ENCODE data around the gene ZMYND8. TPM values are rescaled to one million over a fixed set of nuclear protein-coding genes. Genes with fewer than 3 reads are reported as not detected.

ZMYND8 gene
- total RNA-seq, 1 donor from 2014 or later: 19.2 TPM

- TF ChIP-seq CTCF (IDR thresholded peaks at IDR 0.05; ENCODE audit: insufficient read depth, low read length, poor library complexity, severe bottlenecking): no peak
- DNase-seq (ENCODE audit: low read depth): no peak
- Histone ChIP-seq H3K4me3 (ENCODE audit: low read depth, low read length) (no peak overlapping the region), H3K36me3 (ENCODE audit: control insufficient read depth, insufficient read depth, low read length) (no peaks in the 10 kb centered on the region), H3K27me3 (ENCODE audit: control insufficient read depth, insufficient read depth, low read length) (no peaks in the 10 kb centered on the region)
Measured at GRCh38 chr20:47297746-47298145, 58.8 kb downstream of the ZMYND8 start.

- no peaks in the 10 kb centered on the region for H3K27me3 ChIP-seq (ENCODE audit: control insufficient read depth, insufficient read depth, low read length)
- H3K4me3 ChIP-seq (ENCODE audit: low read depth, low read length): no peak overlapping the region
- DNase-seq (ENCODE audit: low read depth): no peak
- no peaks in the 10 kb centered on the region for H3K36me3 ChIP-seq (ENCODE audit: control insufficient read depth, insufficient read depth, low read length)
- no peak for TF ChIP-seq CTCF (IDR thresholded peaks at IDR 0.05; ENCODE audit: insufficient read depth, low read length, poor library complexity, severe bottlenecking)
Measured at GRCh38 chr20:47296950-47297349, 59.5 kb downstream of the ZMYND8 start.

GRCh38 chr20:47295921-47296426, 60.5 kb downstream of the ZMYND8 start:
- no peaks in the 10 kb centered on the region for H3K36me3 ChIP-seq (ENCODE audit: control insufficient read depth, insufficient read depth, low read length)
- no peak for DNase-seq (ENCODE audit: low read depth)
- no peaks in the 10 kb centered on the region for H3K27me3 ChIP-seq (ENCODE audit: control insufficient read depth, insufficient read depth, low read length)
- no peak for TF ChIP-seq CTCF (IDR thresholded peaks at IDR 0.05; ENCODE audit: insufficient read depth, low read length, poor library complexity, severe bottlenecking)
- H3K4me3 ChIP-seq (ENCODE audit: low read depth, low read length): no peak overlapping the region

GRCh38 chr20:47295129-47295813, 61.2 kb downstream of the ZMYND8 start:
- no peak overlapping the region for H3K4me3 ChIP-seq (ENCODE audit: low read depth, low read length)
- TF ChIP-seq CTCF (IDR thresholded peaks at IDR 0.05; ENCODE audit: insufficient read depth, low read length, poor library complexity, severe bottlenecking): no peak
- DNase-seq (ENCODE audit: low read depth): no peak
- no peaks in the 10 kb centered on the region for H3K36me3 ChIP-seq (ENCODE audit: control insufficient read depth, insufficient read depth, low read length)
- H3K27me3 ChIP-seq (ENCODE audit: control insufficient read depth, insufficient read depth, low read length): no peaks in the 10 kb centered on the region

- Histone ChIP-seq H3K27me3 (ENCODE audit: control insufficient read depth, insufficient read depth, low read length) (no peaks in the 10 kb centered on the region), H3K4me3 (ENCODE audit: low read depth, low read length) (no peak overlapping the region), H3K36me3 (ENCODE audit: control insufficient read depth, insufficient read depth, low read length) (no peaks in the 10 kb centered on the region)
- no peak for DNase-seq (ENCODE audit: low read depth)
- TF ChIP-seq CTCF (IDR thresholded peaks at IDR 0.05; ENCODE audit: insufficient read depth, low read length, poor library complexity, severe bottlenecking): no peak
Measured at GRCh38 chr20:47293631-47294030, 62.9 kb downstream of the ZMYND8 start.

- TF ChIP-seq CTCF (IDR thresholded peaks at IDR 0.05; ENCODE audit: insufficient read depth, low read length, poor library complexity, severe bottlenecking): no peak
- Histone ChIP-seq H3K4me3 (ENCODE audit: low read depth, low read length) (no peak overlapping the region), H3K36me3 (ENCODE audit: control insufficient read depth, insufficient read depth, low read length) (peaks cover 1% of the 10 kb centered on the region), H3K27me3 (ENCODE audit: control insufficient read depth, insufficient read depth, low read length) (no peaks in the 10 kb centered on the region)
- no peak for DNase-seq (ENCODE audit: low read depth)
Measured at GRCh38 chr20:47292581-47292980, 63.9 kb downstream of the ZMYND8 start.

All from kidney epithelial cell (primary cell).